ENCODE data around the gene ZNF664. TPM values are rescaled to one million over a fixed set of nuclear protein-coding genes. Genes with fewer than 3 reads are reported as not detected.
A peak's percentile ranks its signal among the peaks of the same experiment; 100 is the strongest.

ZNF664 gene
- total and polyA plus RNA-seq, 2 of the 4 experiments (the other 2 are of a cell fraction): 29.9 to 32.6 TPM

GRCh38 chr12:124011435-124012115, 38.6 kb downstream of the ZNF664 start:
- H3K9me1 ChIP-seq (ENCODE audit: insufficient read depth, low read length): 0 out of 2 replicates have a peak, but pooled peaks cover 6% of the 10 kb centered on the region
- H3K79me1 ChIP-seq (ENCODE audit: low read depth in 1 of 2, low read length in 2 of 2): peaks cover 5 to 20% of the 10 kb centered on the region in 2 experiments; a peak in 3 of 4 replicates
- in situ Hi-C loops (cut with MboI; ENCODE audit: low sequenced_read_pairs) (no loop called here), intact Hi-C loops (cut with micrococcal nuclease) (no loop called here), dilution Hi-C loops (cut with HindIII; ENCODE audit: low sequenced_read_pairs, unreplicated experiment) (no loop called here)
- 0 out of 2 replicates have a peak, but pooled peaks cover 8% of the 10 kb centered on the region for H4K20me1 ChIP-seq (ENCODE audit: insufficient read depth, low read length)
- no peak overlapping the region for H3K18ac ChIP-seq (ENCODE audit: low read depth, low read length)
- H4K8ac ChIP-seq (ENCODE audit: low read depth in 2 of 2, low read length in 2 of 2): no peak overlapping the region
- DNase-seq (no peak), ATAC-seq (ENCODE audit: low read depth) (no peak)
- H3K9ac ChIP-seq (ENCODE audit: low read depth, low read length): no peak overlapping the region
- no peak overlapping the region for H4K91ac ChIP-seq (ENCODE audit: insufficient read depth, low read depth, low read length)
- H2BK15ac ChIP-seq (ENCODE audit: low read depth, low read length): no peak overlapping the region
- WGBS, 2 experiments (ENCODE audit: extremely low coverage in 2 of 2, insufficient read length in 1 of 2): 80% methylated on average over 2 of the region's 8 CpGs; no CpG with 5 or more reads in 1 of the 2 experiments
- H3K27me3 ChIP-seq (ENCODE audit: control insufficient read depth, insufficient read depth, low read length): no peaks in the 10 kb centered on the region
- H2AK9ac ChIP-seq (replicated peaks; ENCODE audit: low read depth, low read length, poor library complexity): no peak overlapping the region
- H3K9me3 ChIP-seq (ENCODE audit: control insufficient read depth, insufficient read depth, low read length): no peaks in the 10 kb centered on the region
- peak; percentile 16; the same call in 1 of the 2 replicates for TF ChIP-seq MAFK (IDR thresholded peaks at IDR 0.05; ENCODE audit: low read depth, low read length)
- TF ChIP-seq CEBPB (IDR thresholded peaks at IDR 0.05; ENCODE audit: low read depth, low read length): no peak
- H2AFZ ChIP-seq (replicated peaks; ENCODE audit: low read length, poor library complexity): no peak overlapping the region
- H3K4ac ChIP-seq (ENCODE audit: low read depth, low read length): no peak overlapping the region
- no peak overlapping the region for H2BK20ac ChIP-seq (ENCODE audit: low read depth, low read length)
- no peak overlapping the region for H3K56ac ChIP-seq (ENCODE audit: extremely low read depth, insufficient read depth, low read length)
- POLR2A ChIA-PET (ENCODE audit: unreplicated experiment): no interaction called here
- H2BK120ac ChIP-seq (ENCODE audit: low read depth, low read length): no peak overlapping the region
- H2BK5ac ChIP-seq (ENCODE audit: low read depth, low read length, poor library complexity, severe bottlenecking): no peak overlapping the region
- no TSS peak for BruUV-seq (replicated peaks)
- no peak overlapping the region for H3K23ac ChIP-seq (ENCODE audit: low read depth, low read length)
- no peak overlapping the region for H4K5ac ChIP-seq (ENCODE audit: low read depth, low read length)
- H3K27ac ChIP-seq (ENCODE audit: insufficient read depth, low read length): no peak overlapping the region
- no peak overlapping the region for H2AK5ac ChIP-seq (ENCODE audit: low read depth, low read length)
- no peak overlapping the region for H3K14ac ChIP-seq (replicated peaks; ENCODE audit: low read depth, low read length)
- peaks cover 13% of the 10 kb centered on the region for H3K36me3 ChIP-seq (ENCODE audit: control insufficient read depth, insufficient read depth, low read length)
- CTCF ChIA-PET: no interaction called here
- peaks cover 8% of the 10 kb centered on the region; the same call in 1 of the 2 replicates for H3K4me1 ChIP-seq (ENCODE audit: control insufficient read depth, insufficient read depth, low read length)
- no peak overlapping the region for H3K4me2 ChIP-seq (ENCODE audit: low read depth, low read length)
- no peak overlapping the region for H3K4me3 ChIP-seq (ENCODE audit: insufficient read depth, low read depth, low read length)

Data from IMR-90 (cell line).